Measurements from ENCODE around the gene OR10A7. TPM values are rescaled to one million over a fixed set of nuclear protein-coding genes. Genes with fewer than 3 reads are reported as not detected.

Gene OR10A7
- total and polyA plus RNA-seq, 2 donors: not detected

GRCh38 chr12:55258303-55258702 is 37.5 kb downstream of the OR10A7 start:
- Histone ChIP-seq H3K4me1 (ENCODE audit: insufficient read depth) (no peaks in the 10 kb centered on the region), H3K4me3 (ENCODE audit: low read depth, low read length) (no peak overlapping the region), H3K27ac (ENCODE audit: low read depth) (no peak overlapping the region), H3K36me3 (ENCODE audit: insufficient read depth) (no peaks in the 10 kb centered on the region)
- DNase-seq (ENCODE audit: extremely low spot score): no peak
- WGBS: 69% methylated on average over 2 of the region's 2 CpGs

Other genes starting within 250 kb of the OR10A7 start
- gene TESPA1, start 236.3 kb upstream of the OR10A7 start, total RNA-seq: 1.6 TPM
- 1.1 TPM for gene TESPA1, start 236.3 kb upstream of the OR10A7 start, polyA plus RNA-seq
- gene NEUROD4, start 201.1 kb upstream of the OR10A7 start, total RNA-seq: 0.11 TPM
- not detected for gene NEUROD4, start 201.1 kb upstream of the OR10A7 start, polyA plus RNA-seq
- not detected for gene OR9K2, start 94.6 kb upstream of the OR10A7 start, total RNA-seq
- not detected for gene OR9K2, start 94.6 kb upstream of the OR10A7 start, polyA plus RNA-seq
- gene OR6C74, start 23.6 kb downstream of the OR10A7 start, total RNA-seq: not detected
- not detected for gene OR6C74, start 23.6 kb downstream of the OR10A7 start, polyA plus RNA-seq
- gene OR6C6, start 75.5 kb downstream of the OR10A7 start, total RNA-seq: not detected
- gene OR6C6, start 75.5 kb downstream of the OR10A7 start, polyA plus RNA-seq: not detected
- gene OR6C1, start 93.3 kb downstream of the OR10A7 start, total RNA-seq: not detected
- not detected for gene OR6C1, start 93.3 kb downstream of the OR10A7 start, polyA plus RNA-seq
- gene OR6C3, start 109.7 kb downstream of the OR10A7 start, total RNA-seq: not detected
- not detected for gene OR6C3, start 109.7 kb downstream of the OR10A7 start, polyA plus RNA-seq
- gene OR6C75, start 141.9 kb downstream of the OR10A7 start, total RNA-seq: not detected
- gene OR6C75, start 141.9 kb downstream of the OR10A7 start, polyA plus RNA-seq: not detected
- not detected for gene OR6C65, start 179.5 kb downstream of the OR10A7 start, total RNA-seq
- gene OR6C65, start 179.5 kb downstream of the OR10A7 start, polyA plus RNA-seq: not detected
- gene OR6C76, start 205.2 kb downstream of the OR10A7 start, total RNA-seq: not detected
- not detected for gene OR6C76, start 205.2 kb downstream of the OR10A7 start, polyA plus RNA-seq
- gene OR6C2, start 223.1 kb downstream of the OR10A7 start, total RNA-seq: 0.42 TPM
- gene OR6C2, start 223.1 kb downstream of the OR10A7 start, polyA plus RNA-seq: not detected
- not detected for gene OR6C70, start 249.1 kb downstream of the OR10A7 start, total RNA-seq
- not detected for gene OR6C70, start 249.1 kb downstream of the OR10A7 start, polyA plus RNA-seq